Epithelial cell of prostate (primary cell): ENCODE results near the gene KLHL40.

Source experiments
- DNase-seq: peaks from one replicate; pipeline ENCODE4 v3.0.0-alpha.2; 2011; ENCODE audit warnings: low read depth, low spot score
- H3K27ac ChIP-seq: fragments of 450-650 bp; 2 replicates; pipeline ENCODE4 v1.5.1; 2017; ENCODE audit warnings: mild to moderate bottlenecking

The KLHL40 gene

GRCh38 chr3:42667523-42668412 lies 17.6 kb upstream of the KLHL40 start:
- H3K27ac ChIP-seq = no peak overlapping the region
- no peak for DNase-seq

DNA sequence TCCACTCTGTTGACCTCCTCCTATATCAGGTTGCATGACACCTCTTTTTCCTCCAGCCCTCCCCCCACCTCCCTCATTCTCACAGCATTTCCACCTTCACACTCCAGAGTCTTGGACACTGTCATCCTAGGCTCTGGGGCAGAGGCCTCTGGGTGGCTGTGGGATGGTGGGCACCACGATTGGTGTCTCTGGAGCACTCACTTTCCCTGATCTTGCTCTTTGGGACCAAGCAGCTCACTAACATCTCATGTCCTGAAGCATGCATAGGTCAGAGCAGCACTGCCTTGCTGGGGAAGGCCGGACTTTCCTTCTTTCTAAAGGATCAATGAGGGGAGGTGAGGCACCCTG lies 16.9 kb upstream of the KLHL40 start:
- no peak overlapping the region for H3K27ac ChIP-seq
- DNase-seq = no peak

DNA sequence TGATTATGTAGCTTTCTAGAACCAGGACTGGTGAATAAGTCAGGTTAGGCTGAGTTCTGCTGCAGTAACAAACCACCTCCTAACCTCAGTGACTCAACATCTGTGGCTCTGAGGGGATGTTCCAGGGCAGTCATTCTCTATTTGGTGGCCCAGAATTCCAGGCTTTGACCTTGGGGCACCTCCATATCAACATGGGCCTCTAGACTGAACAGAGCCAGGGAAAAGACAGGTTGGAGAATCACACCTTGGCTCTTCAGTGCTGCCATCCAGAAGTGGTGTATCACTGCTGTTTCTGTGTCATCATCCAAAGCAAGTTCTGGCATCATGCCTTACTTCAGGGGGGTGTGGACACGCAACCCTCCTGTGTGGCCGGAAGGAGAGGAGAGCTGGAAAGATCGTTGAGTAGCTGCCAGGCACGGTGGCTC lies 16.5 kb upstream of the KLHL40 start:
- DNase-seq = no peak
- no peak overlapping the region for H3K27ac ChIP-seq

GRCh38 chr3:42670051-42670576 lies 15.2 kb upstream of the KLHL40 start:
- no peak for DNase-seq
- no peak overlapping the region for H3K27ac ChIP-seq

GRCh38 chr3:42670670-42671069 lies 14.7 kb upstream of the KLHL40 start:
- no peak overlapping the region for H3K27ac ChIP-seq
- no peak for DNase-seq

- no peak overlapping the region for H3K27ac ChIP-seq
- no peak for DNase-seq
Measured at GRCh38 chr3:42672515-42672914, 12.8 kb upstream of the KLHL40 start.

DNA sequence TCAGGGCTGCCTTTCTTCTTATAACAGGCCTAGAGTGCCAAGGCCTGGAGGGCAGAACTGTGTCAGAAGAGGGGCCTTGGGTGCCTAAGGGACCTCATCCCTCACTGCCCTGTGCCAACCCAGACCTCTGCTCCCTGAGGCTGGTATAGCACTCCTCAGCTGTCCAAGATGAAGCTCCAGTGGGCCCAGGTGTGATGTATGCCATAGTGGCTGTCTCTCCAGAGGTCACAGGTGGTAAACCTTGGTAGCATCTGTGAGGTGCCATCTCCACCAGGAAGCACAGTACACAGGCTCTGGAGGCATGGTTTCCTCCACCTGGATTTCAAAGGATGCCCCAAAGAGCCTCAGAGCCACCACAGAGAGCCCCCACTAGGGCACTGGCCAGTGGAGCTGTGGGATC lies 12.3 kb upstream of the KLHL40 start:
- no peak for DNase-seq
- no peak overlapping the region for H3K27ac ChIP-seq

DNA sequence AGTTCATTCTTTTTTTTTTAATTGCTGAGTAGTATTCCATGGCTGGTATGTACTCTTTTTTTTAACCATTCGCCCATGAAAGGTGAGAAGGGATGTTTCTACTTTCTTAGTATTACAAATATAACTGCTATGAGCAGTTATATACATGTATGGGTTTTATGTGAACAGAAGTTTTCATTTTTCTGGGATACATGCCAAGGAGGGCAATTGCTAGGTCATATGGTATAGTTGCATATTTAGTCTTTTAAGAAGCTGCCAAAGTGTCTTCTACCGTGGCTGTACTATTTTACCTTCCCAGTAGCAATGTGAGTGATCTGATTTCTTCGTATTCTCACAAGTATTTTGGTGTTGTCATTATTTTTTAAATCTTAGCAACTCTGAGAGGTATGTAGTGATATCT lies 11.2 kb upstream of the KLHL40 start:
- no peak for DNase-seq
- H3K27ac ChIP-seq = no peak overlapping the region

DNA sequence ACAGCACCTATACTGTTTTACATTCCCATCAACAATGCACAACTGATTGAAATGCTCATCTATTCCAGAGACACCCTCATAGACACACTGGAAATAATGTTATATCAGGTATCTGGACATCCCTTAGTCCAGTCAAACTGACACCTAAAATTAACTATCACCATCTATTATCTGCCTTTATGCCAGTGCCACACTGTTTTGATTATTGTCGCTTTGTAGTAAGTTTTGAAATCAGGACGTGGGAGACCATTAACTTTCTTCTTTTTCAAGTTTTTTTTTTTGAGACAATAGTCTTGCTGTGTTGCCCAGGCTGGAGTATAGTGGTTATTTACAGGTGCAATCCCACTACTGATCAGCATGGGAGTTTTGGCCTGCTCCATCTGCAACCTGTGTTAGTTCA lies 9.4 kb upstream of the KLHL40 start:
- no peak overlapping the region for H3K27ac ChIP-seq
- no peak for DNase-seq

DNA sequence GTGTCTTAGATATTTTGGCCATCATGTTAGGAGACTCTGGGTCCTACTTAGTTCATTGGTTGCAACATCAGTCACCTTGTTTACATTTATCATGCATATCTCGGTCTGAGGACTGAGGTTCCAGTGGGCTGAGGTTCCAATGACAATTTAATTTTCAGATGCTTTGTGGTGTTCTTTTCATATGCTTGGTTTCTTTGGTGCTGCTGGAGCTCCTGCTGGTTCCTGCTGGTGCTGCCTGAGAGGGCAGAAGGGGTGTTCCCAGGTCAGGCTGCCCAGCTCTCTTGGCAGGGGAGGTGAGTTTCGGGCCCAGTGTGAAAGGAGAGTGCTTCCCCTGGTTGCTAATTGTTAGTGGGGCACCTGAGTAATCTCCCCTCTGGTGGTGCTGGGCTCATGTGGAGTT lies 6.9 kb upstream of the KLHL40 start:
- H3K27ac ChIP-seq = no peak overlapping the region
- no peak for DNase-seq

DNA sequence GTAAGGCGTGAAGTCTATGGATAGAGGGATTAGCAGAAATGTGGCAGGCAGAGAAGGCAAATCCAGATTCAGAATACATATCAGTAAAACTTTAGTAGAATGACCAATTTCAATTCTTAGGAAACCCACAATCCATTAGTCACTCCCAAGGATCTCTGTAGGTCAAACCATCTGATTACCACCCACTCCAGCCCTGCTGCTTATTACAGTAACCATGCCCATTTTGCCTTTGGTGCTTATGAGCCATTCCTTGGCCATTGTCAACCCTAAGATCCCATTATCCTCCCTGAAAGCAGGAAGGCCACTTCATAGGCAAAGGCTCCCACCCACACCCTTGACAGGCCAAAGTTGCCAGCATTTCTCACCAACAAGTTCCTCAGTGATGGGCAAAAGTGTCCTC lies 5.1 kb upstream of the KLHL40 start:
- H3K27ac ChIP-seq = no peak overlapping the region
- DNase-seq = no peak

DNA sequence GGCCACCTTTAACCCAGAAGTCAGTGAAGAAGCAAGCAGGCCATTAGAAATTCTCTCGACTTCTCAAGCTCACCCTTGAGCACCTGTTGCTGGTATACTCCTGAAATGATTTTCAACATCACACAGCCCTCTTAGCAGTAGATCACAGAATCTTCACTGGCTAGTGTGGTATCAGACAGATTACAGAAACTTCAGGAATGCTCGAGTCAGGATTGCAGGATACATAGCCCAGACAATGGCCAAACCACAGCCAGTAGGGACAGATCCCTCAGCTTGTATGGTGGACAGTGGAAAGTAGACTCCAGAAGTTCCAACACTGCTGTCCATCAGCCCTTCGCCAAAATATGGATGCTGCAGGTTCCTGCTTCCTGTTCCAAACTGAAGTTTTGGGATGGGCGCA lies 4.5 kb upstream of the KLHL40 start:
- DNase-seq = no peak
- H3K27ac ChIP-seq = no peak overlapping the region

DNA sequence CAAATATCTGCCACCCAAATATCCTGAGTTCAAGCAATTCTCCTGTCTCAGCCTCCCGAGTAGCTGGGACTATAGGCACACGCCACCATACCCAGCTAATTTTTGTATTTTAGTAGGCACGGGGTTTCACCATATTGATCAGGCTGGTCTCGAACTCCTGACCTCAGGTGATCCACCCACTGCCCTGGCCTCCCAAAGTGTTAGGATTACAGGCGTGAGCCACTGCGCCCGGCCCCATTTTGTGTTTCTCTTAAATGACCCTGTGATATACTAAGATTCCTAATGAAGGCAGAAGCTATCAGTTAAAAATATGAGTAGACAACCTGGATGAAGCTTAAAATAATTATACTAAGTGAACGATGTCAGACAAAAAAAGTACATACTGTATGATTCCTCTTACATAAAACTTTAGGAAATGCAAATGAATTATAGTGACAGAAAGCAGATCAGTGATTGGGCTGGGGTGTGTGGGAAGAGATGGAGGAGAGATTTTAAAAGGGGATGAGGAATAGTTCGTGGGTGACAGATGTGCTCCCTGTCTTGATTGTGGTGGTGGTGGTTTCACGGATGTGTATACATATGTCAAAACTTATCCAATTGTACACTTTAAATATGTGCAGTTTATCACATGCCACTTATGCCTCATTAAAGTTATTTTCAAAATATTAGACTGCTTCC lies 3.8 kb upstream of the KLHL40 start:
- no peak for DNase-seq

DNA sequence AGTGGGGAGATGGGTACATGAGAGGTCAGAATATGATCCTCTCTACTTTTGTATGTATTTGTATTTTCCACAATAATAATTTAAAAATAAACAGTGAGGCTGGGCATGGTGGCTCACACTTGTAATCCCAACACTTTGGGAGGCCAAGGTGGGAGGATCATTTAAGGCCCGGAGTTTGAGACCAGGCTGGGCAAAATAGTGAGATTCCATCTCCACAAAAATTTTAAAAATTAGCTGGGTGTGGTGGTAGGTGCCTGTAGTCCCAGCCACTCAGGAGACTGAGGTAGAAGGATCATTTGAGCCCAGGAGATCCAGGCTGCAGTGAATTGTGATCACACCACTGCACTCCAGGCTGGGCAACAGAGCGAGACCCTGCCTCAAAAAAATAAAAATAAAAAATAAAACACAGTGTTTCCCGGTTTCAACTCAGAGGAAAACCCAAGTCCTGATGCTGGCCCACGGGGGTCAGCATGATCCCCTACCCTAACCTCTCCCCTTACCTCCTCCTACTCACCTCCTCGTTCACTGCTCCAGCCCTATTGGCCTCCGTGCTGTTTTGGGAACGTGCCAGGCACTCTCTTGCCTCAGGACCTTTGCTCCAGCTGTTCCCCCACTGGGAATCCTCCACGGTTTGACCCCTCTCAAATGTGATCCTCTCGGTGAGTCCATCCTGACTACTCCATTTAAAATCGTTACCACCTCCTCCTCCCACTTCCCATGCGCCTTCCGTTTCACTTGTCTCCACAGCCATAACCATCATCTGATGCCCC lies 2.9 kb upstream of the KLHL40 start:
- H3K27ac ChIP-seq = no peak overlapping the region

More for the DNA sequence above, 3.8 kb upstream of the KLHL40 start:
- H3K27ac ChIP-seq = no peak overlapping the region

DNA sequence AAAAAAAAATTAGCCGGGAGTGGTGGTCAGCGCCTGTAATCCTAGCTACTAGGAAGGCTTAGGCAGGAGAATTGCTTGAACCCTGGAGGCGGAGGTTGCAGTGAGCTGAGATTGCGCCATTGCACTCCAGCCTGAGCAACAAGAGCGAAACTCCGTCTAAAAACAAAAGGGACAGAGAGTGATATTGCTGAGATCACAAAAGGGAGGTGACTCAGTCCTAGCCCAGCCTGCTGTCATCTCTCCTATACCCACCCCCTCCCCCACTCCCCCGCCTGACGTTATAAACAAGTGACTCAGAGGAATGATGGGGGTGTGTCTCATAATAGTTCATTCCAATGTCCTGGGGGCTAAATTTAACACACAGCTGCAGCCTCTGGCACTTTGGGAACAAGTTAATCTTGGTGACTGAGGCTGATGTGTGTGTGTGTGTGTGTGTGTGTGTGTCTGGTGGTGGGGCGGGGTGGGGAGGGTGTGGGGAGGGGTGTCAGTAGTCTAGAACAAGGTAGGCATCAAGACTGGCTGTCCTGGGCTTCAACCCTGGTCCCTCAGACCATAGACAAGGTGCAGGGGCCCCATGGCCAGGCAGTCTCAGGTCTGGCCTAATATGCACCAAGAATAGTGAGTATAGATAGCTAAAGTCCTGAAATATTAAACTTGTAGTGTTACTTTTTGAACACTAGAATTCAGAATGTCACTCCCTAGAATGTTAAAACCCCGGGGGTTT lies 1.3 kb upstream of the KLHL40 start:
- DNase-seq = peak; percentile 95
- peak overlapping the region; percentile 20 for H3K27ac ChIP-seq

More for the DNA sequence above, 2.9 kb upstream of the KLHL40 start:
- DNase-seq = no peak

DNA sequence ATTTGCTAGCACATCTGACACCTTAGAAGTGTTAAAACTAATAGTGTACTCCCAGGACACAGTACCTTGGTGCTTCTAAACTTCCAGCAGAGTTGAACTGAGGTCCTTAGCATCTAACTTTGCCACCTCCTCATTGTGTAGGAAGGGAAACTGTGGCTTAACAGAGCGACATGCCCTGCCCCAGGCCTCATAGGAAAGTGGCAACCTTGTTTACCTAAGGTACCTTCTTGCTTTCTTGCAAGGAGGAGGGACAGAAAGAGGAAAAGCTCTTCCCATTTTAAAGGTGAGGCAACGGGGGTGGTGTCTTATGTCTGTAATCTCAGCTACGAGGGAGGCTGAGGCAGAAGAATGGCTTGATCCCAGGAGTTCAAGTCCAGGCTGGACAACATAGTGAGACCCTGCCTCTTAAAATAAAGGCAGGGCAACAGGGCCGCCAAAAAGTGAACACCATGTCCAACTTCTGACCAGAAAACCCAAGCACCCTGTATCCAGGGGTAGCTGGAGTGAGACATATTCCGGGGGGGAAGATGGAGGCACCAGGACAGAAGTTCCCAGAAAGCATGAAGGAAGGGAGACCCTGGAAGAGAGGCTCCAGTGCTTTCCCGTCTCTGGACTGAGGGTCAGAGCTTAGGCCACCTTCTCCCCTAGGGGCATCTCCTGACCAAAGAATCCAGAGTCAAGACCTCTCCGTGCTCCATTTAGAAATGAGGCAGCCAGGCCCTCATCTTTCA lies 540 bp upstream of the KLHL40 start:
- peak overlapping the region; percentile 9 for H3K27ac ChIP-seq
- no peak for DNase-seq

DNA sequence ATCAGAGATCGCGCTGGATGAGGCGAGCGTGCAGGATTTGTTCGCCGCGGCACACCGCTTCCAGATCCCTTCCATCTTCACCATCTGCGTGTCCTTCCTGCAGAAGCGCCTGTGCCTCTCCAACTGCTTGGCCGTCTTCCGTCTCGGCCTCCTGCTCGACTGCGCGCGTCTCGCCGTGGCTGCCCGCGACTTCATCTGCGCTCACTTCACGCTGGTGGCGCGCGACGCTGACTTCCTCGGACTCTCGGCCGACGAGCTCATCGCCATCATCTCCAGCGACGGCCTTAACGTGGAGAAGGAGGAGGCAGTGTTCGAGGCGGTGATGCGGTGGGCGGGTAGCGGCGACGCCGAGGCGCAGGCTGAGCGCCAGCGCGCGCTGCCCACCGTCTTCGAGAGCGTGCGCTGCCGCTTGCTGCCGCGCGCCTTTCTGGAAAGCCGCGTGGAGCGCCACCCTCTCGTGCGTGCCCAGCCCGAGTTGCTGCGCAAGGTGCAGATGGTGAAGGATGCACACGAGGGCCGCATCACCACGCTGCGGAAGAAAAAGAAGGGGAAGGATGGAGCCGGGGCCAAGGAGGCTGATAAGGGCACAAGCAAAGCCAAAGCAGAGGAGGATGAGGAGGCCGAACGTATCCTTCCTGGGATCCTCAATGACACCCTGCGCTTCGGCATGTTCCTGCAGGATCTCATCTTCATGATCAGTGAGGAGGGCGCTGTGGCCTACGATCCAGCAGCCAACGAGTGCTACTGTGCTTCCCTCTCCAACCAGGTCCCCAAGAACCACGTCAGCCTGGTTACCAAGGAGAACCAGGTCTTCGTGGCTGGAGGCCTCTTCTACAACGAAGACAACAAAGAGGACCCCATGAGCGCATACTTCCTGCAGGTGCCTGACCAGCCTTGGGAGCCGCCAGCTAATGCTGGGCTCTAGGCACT lies 819 bp downstream of the KLHL40 start:
- DNase-seq = no peak
- no peak overlapping the region for H3K27ac ChIP-seq

DNA sequence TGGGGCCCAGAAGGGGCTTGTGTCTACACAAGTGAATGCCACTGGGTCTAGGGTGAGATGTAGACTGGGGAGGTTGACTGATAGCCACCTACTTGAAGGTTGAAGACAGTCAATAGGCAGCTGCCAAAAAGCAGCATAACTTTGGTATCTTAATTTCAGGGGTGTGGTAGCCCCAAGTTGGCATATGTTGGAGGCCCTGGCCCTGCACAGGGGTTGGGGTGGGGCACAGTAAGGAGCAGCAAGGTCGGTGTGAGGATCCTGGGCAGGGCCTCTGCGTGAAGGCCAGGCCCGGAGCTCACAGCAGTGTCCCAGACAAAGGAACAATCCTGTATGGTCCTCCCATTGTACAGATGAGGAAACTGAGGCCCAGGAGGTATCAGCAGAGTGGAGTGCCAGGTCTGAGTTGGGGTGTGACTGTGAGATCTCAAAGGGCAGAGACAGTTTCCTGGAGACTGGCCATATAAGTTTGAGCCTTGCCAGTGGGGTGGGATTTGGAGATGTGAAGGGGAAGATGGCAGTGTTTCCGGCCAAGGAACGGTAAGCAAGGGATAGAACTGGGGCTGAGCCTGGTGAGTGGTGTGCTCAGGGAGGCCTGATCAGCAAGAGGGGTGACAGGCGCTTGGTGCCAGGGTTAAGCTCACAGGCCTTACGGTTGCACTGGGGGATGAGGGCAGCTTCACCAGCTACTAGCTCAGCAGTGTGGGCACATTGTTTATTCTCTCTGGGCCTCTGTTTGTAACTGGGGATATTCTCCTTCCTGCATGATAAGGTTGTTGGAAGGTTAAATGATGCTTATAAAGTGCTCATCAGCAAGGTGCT lies 1.7 kb downstream of the KLHL40 start:
- H3K27ac ChIP-seq = no peak overlapping the region
- DNase-seq = no peak
